Epidermal melanocyte (primary cell): Measurements from ENCODE around the gene TOR4A.

ENCODE experiments used
- DNase-seq: peaks from one replicate; pipeline ENCODE4 v3.0.0; 2011; ENCODE audit warnings: low spot score; ENCODE audit not compliant: insufficient read length

The TOR4A gene

GRCh38 chr9:137270929-137271695 is 6.4 kb upstream of the TOR4A start:
- peak; percentile 77 for DNase-seq

- no peak for DNase-seq
Observed at GRCh38 chr9:137271696-137272076, 5.8 kb upstream of the TOR4A start.

GRCh38 chr9:137272241-137273094 is 5.1 kb upstream of the TOR4A start:
- DNase-seq, result no peak

- DNase-seq, result no peak
Observed at GRCh38 chr9:137273095-137273490, 4.4 kb upstream of the TOR4A start.

- DNase-seq, result no peak
Observed at GRCh38 chr9:137273611-137274320, 3.8 kb upstream of the TOR4A start.

GRCh38 chr9:137275203-137275587 is 2.3 kb upstream of the TOR4A start:
- no peak for DNase-seq

GRCh38 chr9:137275588-137276472 is 1.7 kb upstream of the TOR4A start:
- DNase-seq, result no peak

- peak; percentile 63 for DNase-seq
Observed at GRCh38 chr9:137276473-137277328, 825 bp upstream of the TOR4A start.

- DNase-seq, result no peak
Observed at GRCh38 chr9:137278061-137278701, 655 bp downstream of the TOR4A start.

GRCh38 chr9:137278721-137279711 is 1.5 kb downstream of the TOR4A start:
- DNase-seq, result no peak

- no peak for DNase-seq
Observed at GRCh38 chr9:137279741-137280473, 2.4 kb downstream of the TOR4A start.

- DNase-seq, result no peak
Observed at GRCh38 chr9:137280474-137281344, 3.2 kb downstream of the TOR4A start.

GRCh38 chr9:137281345-137282116 is 4.0 kb downstream of the TOR4A start:
- DNase-seq, result no peak

- DNase-seq, result peak; percentile 93
Observed at GRCh38 chr9:137286975-137287383, 9.5 kb downstream of the TOR4A start.

- no peak for DNase-seq
Observed at GRCh38 chr9:137293094-137293481, 15.6 kb downstream of the TOR4A start.
